Measurements from ENCODE around the gene MSN.

The MSN gene

DNA sequence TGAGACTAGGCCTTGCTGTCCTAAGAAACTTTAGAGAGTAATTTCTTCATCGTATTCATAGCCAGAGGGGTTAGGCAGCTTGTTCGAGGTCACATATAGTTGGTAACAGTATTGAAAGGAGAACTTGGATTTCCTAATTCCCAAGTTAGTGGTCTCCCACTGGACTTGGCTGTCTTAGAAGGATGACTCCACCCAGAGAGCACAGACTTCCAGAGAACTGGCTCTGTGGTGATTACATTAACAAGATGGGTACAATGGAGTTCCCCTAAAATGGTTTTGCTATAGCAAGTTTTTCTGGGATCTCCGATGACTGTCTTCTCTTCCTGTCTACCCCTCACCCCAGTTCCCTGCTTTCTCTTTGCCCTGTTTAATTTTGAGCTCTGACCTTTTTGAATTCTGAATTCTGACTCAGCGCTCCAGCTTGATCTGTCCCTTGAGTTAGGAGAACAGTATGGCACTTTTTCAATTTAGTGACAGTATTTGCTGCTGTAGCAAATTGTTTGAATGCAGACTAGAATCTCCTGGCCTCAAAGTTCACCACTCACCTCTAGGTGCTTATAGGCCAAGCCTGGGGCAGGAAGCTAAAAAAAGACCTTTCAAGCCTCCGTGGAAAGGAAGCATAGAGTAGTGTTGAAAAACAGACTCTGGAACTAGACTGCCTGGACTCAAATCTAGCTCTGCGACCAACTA lies 6.9 kb downstream of the MSN start:
- DNase-seq: no peak

DNA sequence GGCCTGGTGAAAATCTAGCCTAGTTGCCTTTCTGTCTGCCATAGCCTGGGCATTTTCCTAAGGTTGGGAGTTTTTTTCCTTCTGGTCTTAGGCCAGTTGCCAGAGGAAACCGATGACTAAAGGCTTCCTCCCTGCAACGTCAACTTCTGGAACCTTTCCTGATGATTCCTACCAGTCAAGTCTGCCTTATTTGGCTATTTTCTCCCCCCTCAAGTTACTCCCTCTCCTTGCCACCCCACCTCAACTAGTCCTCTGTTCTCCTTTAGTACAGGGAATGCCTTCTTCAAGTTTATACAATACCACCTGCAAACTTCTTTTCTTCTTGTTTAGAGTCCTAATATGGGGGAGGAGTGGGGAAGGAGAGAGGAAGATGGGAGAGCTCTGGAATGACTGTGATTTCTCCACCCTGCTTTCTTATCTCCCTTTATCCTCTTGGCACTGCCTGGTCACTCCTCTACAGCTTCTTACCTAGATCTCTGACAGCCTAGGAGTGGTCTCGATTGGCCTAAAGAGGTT lies 10.6 kb downstream of the MSN start:
- no peak for DNase-seq

DNA sequence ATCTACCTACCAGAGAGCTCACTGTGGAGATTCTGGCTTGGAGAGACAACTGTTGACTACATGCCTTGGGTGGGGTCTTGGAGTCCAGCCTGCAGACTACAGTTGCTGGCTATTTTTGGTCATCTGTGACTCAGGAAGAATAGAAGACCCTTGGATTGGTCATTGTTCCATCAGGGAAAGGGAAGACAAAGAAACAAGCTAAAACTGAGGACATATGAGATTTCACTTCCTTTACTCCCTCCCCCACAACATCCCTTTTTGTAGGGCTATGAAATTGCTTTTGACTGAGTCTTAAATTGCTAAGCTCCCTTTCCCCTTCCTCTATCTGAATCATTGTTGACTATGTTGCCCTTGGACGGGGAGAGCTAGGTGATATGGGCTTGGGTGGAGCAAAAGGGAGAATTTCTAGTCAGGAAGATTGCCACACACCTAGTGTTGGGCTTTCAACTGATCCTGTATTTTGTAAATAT lies 11.7 kb downstream of the MSN start:
- DNase-seq: no peak

DNA sequence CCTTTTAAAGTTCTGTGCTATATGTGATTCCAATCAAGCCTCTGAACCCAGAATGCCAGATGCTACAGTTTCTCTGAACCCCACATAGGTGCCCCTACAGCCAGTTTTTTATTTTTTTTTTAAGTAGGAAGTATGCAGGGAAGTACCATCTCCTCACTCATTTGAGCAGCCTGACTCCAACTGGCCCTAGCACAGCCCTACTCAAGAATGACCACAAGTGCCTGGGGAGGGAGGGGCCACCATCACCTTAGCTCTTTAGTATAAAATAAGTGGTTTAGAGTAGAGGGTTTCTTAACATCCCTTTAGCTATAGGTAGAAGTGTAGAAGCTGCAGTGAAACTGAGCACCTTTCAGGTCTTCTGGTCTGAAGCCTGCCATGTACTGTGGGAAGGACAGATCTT lies 14.4 kb downstream of the MSN start:
- no peak for DNase-seq

DNA sequence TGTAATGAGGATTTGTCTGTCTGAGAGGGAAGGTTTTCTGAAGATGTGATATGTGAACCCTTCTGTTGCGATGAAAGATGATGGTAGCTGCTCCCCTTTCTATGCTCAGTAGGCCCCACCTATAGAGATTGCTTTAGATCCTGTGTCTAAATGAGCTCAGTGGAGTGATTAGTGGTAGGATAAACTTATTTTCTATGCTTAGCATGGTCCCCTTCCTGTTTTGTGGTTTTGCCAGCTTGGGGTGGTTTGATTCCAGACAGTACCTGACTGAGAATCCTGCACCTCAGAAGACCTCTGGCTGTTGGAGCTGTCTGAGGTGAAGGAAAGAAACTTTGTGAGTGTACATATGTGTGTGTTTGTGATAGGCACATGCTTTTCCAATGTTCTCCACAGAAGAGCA lies 17.7 kb downstream of the MSN start:
- DNase-seq: no peak

DNA sequence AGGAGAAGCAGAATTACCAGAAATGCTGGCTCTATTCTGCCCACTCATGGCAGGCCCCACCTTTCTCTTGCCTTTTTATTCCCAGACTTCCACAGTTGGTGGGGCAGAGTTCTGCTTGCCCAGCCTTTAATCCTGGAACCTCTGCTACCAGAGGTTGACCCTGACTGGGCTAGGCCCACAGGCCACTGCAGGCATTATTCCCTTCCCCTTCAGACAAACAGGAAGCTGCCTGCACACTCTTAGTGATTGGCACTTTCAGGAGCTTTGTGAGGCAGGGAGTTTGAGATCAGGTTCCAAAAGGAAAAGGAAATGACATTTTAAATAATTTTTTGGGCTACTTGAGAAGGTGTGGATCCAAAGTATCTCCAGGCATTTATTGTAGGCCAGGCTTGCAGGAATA lies 18.8 kb downstream of the MSN start:
- DNase-seq: no peak

DNA sequence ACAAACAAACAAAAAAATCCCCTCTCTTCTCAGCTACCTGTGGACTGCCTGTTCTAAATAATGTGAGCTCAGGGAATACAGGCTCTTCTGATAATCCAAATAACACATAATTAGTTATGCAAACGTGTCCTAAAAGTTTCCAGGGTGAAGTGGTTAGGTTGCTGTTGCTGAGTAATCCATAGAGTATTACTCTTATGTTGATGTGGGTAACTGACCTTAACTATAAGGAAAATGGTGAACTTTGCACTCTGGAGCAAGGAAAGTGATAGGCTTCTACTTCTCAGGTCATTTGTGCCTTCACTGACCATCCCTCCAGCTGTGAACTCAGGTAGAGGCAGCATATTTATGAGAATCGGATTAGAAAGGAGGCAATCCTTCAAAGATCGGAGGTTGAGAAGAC lies 19.9 kb downstream of the MSN start:
- no peak for DNase-seq

DNA sequence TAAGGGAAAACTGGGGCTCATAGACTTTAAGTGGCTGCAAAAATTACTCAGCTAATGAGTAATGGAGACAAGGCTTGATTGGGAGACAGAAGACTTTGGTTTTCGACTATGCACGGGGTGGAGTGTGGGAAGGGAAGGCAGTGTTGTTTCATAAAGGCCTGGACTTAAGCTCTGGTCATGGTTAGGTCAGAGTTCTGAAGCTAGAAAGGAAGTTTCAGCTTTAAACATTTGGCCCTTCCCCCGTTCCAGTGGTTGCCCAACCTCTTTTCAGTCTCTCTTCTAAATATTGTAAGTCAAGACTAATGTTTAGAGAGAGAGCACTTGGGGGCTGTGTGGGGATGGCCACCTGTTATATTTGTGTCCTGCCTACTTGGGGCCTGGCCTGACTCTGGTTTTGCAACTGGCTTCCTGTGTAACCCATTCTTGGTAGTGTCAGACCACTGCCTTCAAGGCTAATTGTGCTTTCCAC lies 21.0 kb downstream of the MSN start:
- DNase-seq: no peak

DNA sequence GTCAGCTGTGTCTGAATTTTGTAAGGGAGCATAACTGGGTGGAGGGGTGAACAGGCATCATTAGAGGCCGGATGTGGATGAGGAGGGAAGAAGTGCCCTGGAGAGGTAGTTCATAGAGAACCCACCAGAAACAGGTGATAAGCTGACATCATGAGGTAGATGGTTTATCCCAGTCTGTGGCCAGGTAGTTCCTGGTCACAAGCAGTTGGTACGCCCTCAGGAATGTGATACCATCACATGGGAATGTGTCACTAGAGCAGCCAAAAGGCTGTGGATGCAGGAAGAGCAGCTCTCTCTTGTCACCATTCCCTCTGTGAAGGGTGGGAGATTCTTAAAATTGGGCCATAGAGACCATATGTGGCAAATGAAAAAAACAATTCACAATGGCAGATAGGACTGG lies 21.9 kb downstream of the MSN start:
- no peak for DNase-seq

DNA sequence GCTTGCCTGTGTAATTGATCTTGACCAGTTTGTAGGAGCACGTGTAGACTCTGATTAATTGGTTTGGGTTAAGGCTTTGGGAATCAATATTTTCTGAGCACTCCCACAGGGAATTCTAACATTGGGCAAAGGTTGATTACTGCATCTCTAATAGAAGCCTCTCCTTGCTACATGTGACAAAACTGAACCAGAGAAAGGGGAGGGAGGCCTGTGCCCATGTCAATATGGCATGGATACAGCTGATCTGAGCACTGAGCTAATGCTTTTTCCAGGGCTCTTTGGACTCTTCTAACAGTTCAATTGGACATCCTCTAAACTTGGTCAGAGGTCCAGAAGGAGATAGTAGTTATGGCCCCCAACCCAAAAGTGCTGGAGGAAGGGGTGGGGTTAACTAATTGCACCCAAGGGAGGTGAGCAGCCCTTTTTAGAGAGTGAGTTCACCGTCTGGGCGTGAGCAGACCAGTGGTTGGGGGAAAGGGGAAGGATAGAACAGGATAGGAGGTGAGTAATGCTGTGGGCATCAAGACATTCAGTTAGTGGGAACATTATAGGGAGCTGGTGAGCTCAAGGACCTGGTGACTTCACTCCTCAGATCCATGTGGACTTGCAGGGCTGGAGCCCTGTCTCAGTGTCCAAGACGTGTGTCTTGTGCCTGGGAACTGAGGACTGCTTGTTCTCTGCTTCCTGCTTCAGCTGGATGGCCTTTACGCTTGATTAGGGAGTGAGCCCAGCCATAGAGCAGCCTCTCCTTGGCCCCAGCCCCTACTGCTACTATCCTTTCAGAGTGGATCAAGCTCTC lies 22.8 kb downstream of the MSN start:
- DNase-seq: no peak

DNA sequence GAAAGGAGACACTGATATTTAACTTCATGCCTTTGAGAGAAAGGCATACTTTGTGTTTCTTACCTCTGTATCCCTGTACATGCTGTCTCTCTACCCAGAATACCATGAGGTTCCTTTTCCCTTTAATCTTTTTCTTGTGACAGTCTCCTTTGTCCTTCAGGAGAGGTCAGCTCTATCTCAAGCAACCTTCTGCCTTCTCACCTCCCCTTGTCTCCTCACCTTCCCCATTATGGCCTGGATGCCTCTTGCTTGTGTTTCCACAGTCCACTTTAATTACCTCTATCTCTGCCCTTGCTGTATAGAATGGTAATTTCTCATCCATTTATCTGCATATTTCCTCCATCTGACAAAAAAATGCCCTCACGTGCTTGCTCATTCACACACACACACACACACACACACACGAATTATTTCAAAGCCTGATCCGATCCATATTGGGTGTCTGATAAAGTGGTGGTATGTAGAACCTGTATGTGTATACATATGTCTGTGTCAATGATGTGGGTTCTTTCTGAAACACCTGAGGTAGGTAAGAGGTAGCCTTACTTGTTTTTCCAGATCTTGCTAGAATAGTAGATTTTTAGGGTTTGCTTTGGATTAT lies 28.5 kb downstream of the MSN start:
- no peak for DNase-seq

DNA sequence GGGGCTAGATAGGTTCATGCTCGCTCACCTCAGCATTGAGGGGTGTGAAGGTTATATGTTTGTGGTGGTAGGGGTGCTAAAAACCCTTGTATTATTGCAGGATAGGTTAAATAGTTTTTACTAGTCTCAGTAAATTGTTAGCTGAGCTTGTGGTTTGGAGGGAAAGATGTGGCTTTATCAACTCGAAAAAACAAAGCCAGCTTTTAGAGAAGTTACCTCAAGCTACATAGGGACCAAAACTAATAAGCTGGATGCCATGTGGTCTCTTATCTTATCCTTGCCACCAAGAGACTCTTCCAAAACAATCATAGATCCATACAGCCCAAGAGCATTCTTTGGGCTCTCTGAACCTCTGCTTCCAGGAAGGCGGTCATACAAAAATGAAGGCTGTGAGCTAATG lies 29.2 kb downstream of the MSN start:
- DNase-seq: no peak

DNA sequence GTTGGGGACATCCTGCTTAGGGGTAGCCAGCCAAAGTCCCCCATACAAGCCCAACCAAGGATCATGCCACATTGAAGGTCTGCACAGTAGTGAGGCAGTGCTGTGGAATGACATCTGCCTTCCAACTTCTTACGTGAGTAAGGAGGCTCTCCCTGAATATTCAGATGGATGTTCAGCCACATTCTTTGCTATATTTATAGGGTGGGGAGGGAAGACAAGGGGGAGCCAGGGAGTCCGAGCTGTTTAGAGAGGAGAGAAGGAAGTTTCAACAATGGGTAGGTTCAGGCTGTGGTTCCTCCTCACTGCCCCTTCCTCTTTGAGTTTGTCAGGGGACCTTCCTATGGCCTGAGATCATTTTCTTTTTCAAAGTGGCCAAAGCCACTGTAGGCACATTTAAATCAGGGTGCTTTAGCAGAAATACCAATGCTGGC lies 29.8 kb downstream of the MSN start:
- no peak for DNase-seq

DNA sequence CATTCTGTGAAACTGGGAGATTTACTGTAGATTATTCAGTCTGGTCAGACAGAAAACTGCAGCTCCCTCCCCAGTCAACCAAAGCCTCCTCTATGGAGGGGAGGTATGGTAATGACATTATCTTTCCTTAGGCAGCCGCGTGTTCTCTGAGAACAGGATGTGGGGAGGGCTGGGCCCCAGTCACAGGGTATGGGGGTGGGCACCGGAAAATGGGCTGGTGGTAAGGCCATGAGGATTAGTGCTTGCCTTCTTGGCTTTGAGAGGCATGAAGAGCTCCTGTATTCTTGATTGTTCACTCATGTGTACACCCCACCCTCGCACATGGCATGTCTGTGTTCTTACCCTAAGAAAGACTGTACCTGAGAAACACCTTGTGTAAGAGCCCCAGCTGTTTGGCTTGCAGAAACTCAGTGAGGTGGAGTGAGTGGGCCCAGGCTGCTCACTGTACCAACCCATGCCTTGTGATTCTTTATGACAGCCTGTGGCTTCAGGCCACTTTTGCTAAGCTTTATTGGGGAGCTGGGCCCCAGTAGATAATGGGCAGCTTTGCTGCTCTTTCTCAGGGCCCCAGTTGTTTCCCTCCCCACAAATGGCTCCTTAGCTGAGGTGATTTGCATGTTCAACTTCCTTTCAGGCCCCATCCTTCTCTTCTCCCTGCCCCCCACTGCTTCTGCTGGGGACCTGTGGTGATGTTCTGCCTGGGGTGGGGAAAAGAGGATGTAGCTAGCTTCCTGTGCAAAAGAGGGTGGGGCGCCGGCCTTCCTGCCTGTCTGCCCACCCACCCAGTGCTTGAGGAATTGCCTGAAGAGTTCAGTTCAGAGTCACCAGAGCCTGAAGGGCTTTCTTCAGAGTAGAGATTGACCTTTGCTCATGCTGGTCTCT lies 30.7 kb downstream of the MSN start:
- DNase-seq: peak; percentile 79

DNA sequence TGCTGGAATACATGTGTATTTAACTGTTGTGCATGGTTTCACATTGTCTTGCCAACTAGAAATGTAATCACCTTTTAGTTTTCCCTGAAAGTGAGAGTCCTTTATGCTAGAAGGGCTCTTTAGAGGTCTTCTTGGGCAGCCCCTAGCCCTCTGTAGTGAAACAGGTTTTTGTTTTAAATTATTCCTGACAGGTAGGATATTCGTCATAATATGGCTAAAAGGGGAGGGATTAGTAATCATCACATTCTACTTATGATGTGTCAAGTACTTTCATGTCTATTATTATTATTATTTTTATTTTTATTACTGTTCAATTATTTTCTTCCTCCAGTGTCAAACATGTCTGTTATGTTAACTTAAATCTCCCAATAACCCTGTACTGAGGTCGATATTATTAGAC lies 35.5 kb downstream of the MSN start:
- DNase-seq: no peak

DNA sequence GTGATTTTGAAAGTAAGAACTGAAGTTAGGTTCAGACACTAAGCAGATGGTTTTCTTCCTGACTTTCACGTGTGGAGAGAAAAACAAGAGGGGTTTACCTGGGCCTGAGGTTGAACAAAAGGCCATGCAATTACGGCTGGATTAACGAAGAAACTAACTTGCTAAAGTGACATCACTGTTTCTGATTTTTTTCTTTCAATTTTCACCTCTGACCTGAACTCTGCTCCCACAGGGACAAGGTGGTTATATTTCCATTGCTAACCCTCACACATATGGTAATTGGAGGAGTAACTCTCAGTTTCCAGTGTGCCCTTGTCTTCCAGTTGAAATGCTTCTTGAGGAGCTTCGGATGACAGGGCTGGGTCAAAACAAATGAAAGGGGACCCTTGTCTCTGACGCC lies 38.0 kb downstream of the MSN start:
- DNase-seq: no peak

DNA sequence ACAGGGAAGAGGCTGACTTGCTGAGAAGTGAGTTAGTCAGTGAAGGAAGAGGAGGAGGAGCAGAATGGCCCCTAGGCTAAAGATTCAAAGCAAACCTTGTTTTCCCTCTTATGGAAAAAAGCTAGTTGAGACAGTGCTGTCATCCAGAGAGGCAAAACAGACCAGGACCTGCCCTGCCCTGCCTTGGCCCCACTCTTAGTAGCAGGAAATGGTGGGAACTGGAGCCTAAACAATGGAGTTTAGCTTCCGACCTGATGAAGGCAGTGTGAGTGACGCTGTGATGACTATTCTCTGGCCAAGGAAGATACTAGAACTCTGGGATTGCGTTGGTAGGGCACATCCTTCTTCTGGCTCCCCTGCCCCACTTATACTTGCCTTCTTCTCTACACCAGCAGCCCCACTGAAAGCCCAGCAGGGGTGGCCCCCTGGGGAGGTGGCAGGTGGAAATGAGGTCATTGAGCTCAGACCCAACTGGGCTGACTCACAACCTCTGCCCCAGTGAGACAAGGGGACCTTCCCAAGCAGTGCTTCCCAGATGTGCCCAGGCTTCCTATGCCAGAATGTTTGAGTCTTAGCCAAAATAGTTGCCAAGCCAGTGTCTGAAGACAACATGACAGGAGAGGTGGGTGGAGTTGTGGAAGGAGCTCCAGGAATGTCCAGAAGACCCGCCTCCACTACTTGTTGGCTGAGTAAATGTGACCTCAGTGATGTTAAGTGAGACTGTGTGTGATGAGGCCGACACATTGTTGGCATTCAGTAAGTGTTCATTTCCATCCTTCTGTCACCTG lies 38.8 kb downstream of the MSN start:
- DNase-seq: peak; percentile 51

DNA sequence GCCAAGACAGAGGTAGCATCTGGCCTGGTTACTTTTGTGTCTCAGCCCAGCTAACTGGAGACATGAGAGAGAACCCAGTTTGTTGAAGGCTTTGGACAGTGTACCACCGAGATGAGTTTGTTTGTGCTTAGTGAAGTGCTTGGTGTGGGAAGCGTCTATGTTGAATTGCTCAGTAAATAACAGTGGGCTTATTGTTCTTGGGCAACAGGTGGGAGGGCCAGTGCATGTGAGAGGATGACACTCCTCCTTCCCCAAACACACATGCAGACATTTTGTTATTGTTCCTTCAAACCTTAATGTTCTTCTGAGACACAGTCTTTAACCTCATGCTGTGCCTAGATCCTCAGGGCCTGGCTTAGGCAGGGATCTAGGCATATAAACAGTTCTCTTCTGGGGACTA lies 39.7 kb downstream of the MSN start:
- DNase-seq: no peak

DNA sequence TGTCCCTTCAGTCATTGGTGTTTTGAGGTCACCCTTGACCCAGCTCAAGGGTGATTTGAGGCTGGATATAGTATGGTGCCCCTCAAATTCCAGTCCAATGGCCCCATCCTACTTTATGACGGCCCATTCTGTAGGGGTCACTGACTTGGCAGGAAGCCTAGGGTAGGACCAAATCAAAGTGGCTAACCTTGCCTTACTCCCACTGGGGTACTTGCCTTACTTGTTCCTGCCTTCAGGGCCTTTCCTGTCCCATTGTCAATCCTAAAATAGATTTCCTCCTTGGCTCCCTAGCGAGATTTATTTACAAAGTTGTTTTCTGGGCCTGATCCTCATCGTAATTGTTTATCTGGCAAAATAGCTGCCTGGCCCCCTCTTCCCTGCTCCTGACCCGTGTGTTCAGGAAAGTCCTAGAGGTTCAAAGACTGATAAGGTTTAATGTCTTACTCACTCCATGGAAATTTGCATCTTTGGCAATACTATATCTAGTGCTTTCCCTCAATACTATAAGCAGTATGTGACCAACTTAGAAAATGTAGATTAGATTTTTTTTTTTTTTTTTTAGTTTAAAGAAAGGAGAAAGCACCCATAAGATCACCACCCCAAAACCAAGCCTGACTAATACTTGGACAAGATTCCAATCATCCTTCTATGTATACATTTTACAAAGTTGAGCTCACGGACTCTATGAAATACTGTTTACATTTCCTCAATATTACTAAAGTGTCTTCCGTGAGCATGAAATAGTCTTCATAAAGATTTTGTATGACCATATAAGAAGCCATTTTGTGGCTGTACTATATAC lies 44.8 kb downstream of the MSN start:
- DNase-seq: no peak

DNA sequence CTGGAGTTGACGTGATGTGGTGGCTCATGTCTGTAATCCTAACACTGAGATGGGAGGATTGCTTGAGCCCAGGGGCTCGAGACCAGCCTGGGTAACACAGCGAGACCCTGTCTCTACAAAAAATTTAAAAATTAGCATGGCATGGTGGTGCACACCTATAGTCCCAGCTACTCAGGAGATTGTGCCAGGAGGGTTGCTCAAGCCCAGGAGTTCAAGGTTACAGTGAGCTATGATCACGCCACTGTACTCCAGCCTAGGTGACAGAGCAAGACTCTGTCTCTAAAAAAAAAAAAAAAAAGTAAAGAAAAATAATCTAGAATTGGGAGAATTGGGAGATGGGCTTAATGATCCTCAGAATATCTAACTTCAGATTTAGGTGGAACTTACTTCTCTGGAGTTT lies 51.1 kb downstream of the MSN start:
- no peak for DNase-seq

DNA sequence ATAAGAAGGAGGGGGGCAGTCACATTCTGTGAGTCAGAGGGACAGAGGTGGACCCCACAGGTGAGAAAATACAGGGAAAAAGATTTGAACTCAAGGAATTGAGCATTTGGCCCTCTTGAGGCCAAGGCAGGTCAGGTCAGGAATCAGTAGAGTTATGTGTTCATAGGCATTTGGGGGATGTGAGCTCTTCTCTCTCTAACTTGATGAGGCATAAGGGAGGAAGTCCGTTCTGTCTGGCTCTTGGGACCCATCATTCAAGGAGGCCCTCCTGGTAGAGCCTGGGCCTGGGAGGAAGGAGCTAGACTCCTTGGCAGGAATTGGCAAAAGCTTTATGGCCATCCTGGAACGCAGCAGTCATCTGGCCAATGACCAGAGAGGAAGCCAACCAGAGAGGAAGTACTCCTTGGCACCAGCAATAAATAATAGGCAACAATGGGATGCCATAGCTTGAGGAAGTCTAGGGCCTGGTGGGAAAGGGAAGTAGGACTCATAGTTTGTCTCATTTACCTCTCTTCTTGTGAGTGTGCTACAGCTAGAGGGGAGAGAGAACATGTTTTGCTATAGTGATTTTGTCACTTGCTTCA lies 53.0 kb downstream of the MSN start:
- DNase-seq: no peak

All from CD4-positive, alpha-beta T cell treated with Interleukin-15 for 1 hour (primary cell).